Type B pancreatic cell (in vitro differentiated cells): ENCODE data around the gene MRPL23. TPM values are rescaled to one million over a fixed set of nuclear protein-coding genes. Genes with fewer than 3 reads are reported as not detected.

ENCODE experiments used
- DNase-seq: peaks from one replicate; pipeline ENCODE4 v3.0.0; 2021; ENCODE audit warnings: mixed read lengths; ENCODE audit not compliant: unreplicated experiment; ENCODE audit errors: extremely low spot score
- H3K27ac Mint-ChIP-seq: 2 replicates; pipeline ENCODE4 v1.8.0; 2021; ENCODE audit warnings: mild to moderate bottlenecking, mixed read lengths
- H3K27me3 Mint-ChIP-seq: 2 replicates; pipeline ENCODE4 v1.8.0; 2021; ENCODE audit warnings: mixed read lengths
- H3K36me3 Mint-ChIP-seq: 2 replicates; pipeline ENCODE4 v1.8.0; 2021; ENCODE audit warnings: mixed read lengths
- H3K4me1 Mint-ChIP-seq: one replicate; pipeline ENCODE4 v1.8.0; 2021; ENCODE audit warnings: mixed read lengths; ENCODE audit not compliant: unreplicated experiment
- H3K4me3 Mint-ChIP-seq: 2 replicates; pipeline ENCODE4 v1.8.0; 2021; ENCODE audit warnings: mild to moderate bottlenecking, mixed read lengths
- H3K9me3 Mint-ChIP-seq: 2 replicates; pipeline ENCODE4 v1.8.0; 2021; ENCODE audit warnings: mixed read lengths
- total RNA-seq: library from RNA; stranded (reverse); gene quantifications from 2 replicates; pipeline ENCODE4 v1.2.1, GENCODE V29; 2021; ENCODE audit warnings: low replicate concordance
- TF ChIP-seq, protein P1 (sequence below): fragments of 200-600 bp; sonication (generic); conservative IDR thresholded peaks from 2 replicates; pipeline ENCODE4 v1.5.0; 2021; ENCODE audit warnings: antibody characterized with exemption, mild to moderate bottlenecking

The MRPL23 gene
- total RNA-seq, 1 donor from 2014 or later: 46.1 TPM

DNA sequence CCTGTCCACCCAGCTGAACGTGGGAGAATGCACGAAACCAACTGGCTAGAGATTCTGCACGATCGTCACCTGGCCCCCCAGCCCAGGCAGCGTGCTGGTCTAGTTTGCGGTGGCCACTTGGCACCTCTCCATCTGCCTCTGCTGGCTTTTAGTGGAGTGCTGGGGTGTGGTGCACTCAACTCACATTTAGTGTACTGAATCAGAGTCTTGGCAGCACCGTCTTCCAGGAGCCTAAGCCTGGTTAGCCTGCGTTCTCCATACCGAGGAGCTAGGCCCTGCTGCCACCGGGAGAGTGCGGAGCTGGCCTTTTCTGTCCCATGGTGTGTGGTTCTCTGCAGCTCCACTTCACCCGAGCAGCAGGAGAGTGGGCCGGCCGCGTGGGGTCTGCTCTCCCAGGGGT, 2.8 kb downstream of the MRPL23 start:
- Mint-ChIP-seq H3K27ac (no peak overlapping the region), H3K9me3 (no peaks in the 10 kb centered on the region), H3K4me1 (no peaks in the 10 kb centered on the region), H3K36me3 (no peaks in the 10 kb centered on the region), H3K4me3 (no peak overlapping the region), H3K27me3 (no peaks in the 10 kb centered on the region)
- DNase-seq: no peak
- TF ChIP-seq, protein P1, sequence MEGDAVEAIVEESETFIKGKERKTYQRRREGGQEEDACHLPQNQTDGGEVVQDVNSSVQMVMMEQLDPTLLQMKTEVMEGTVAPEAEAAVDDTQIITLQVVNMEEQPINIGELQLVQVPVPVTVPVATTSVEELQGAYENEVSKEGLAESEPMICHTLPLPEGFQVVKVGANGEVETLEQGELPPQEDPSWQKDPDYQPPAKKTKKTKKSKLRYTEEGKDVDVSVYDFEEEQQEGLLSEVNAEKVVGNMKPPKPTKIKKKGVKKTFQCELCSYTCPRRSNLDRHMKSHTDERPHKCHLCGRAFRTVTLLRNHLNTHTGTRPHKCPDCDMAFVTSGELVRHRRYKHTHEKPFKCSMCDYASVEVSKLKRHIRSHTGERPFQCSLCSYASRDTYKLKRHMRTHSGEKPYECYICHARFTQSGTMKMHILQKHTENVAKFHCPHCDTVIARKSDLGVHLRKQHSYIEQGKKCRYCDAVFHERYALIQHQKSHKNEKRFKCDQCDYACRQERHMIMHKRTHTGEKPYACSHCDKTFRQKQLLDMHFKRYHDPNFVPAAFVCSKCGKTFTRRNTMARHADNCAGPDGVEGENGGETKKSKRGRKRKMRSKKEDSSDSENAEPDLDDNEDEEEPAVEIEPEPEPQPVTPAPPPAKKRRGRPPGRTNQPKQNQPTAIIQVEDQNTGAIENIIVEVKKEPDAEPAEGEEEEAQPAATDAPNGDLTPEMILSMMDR: no peak

DNA sequence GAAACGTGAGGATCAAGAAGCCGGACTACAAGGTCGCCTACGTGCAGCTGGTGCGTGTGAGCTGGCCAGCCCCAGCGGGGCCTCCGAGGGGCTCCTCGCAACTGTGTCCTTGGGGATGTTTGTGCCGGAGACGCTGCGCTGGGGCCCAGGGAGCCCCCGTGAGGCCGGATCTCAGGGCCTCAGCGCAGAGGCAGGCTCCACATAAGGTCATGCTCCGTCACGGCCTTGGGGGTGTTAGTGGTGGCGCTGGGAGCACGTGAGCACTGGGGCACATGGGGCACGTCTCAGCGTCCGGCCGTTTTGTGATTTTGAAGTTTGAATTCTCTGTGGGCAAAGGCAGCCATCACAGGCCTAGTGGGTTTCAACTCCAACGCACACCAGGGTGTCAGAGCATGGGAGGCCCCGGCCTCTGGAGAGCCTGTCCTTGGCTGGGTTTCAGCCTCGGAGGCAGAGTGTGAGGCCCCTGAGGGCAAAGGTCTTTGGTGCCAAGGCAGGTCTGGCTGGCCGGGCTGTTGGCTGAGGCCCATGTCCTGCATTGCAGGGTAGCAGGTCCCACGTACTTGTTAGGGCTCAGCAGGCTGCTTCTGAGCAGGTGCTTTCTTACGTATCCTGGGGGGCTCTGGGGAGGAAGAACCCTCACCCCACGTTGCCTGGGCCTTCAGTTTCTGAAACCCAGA, 5.8 kb downstream of the MRPL23 start:
- Mint-ChIP-seq H3K27ac (no peak overlapping the region), H3K4me3 (no peak overlapping the region), H3K4me1 (no peaks in the 10 kb centered on the region), H3K27me3 (no peaks in the 10 kb centered on the region), H3K9me3 (no peaks in the 10 kb centered on the region), H3K36me3 (no peaks in the 10 kb centered on the region)
- TF ChIP-seq, protein P1: no peak
- DNase-seq: no peak

DNA sequence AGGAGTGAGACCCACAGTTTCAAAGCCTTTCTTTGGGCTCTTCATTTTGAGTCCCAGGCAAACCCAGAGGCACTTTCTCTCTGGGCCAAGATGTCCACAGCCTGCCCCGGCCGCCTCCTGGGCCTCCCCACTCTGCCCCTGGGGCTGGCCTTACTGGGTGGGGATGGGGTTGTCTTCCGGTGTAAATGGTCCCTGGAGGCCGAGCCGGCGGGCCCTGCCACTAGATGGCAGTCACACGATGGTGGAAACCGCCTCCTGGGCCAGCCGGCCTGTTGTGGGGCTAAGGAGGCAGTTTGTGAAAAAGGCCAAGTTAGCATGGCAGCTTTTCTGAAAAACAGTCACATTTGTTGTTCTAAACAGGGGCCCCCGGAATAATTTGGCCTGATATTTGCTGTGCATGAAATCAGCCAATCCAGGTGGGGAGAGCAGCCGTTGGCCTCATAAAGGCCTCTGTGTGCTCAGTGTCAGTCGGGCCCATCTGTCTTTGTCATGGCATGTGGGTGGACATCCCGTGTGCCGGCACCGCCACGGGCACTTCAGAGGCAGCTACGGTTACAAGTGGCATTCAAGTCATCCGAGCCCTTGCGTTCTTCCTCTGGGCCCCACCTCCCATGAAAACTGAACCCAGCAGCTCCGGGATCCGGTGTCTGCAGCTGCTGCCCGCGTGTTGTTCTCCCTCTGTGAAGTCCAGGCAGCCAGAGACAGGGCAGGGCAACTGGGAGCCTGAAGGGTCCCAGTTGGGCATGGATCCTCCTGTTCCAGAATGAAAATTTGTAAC, 6.5 kb downstream of the MRPL23 start:
- H3K9me3 Mint-ChIP-seq: no peaks in the 10 kb centered on the region
- TF ChIP-seq, protein P1: no peak
- H3K4me1 Mint-ChIP-seq: no peaks in the 10 kb centered on the region
- no peak overlapping the region for H3K27ac Mint-ChIP-seq
- no peaks in the 10 kb centered on the region for H3K36me3 Mint-ChIP-seq
- no peak for DNase-seq
- no peak overlapping the region for H3K4me3 Mint-ChIP-seq
- H3K27me3 Mint-ChIP-seq: no peaks in the 10 kb centered on the region

DNA sequence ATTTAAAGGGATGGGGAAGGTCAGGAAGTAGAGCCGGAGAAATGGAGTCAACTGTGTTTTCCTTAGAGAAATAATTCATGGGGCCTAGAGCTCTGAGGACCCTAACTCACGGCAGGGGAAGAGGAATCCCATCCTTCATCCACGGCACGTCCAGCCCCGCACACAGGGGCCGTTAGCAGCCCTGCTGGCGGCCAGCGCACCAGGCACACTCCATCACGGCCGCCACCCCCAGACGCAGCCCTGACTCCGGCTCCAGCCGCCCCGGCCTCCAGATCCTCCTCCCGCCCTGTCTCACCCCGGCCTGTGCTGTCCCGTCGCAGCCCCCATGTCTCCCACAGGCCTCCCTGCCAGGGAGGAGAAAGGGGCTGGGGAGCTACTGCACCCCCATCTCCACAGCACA, 11.2 kb downstream of the MRPL23 start:
- TF ChIP-seq, protein P1: no peak
- no peak overlapping the region for H3K27ac Mint-ChIP-seq

DNA sequence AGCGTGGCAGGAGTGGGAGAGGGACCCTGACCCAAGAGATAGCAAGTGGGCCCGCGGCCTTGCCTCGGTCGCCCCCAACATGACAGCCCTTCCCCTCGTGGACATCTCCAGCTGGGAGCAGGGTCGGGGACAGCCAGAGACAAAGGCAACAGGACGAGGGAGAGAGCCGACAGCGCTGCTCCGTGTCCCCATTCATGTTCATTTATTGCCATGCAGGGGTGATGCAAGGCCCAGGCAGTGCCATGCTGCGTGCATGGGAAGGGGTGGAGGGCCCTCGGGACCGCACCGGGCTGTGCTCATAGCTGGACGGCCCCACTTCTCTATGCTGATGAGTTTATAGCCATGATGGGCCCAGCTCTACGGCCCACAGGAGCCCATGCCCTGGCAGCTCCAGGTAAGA, 12.7 kb downstream of the MRPL23 start:
- DNase-seq: no peak
- Mint-ChIP-seq H3K27ac (no peak overlapping the region), H3K9me3 (no peaks in the 10 kb centered on the region), H3K4me1 (no peaks in the 10 kb centered on the region), H3K4me3 (no peak overlapping the region), H3K27me3 (no peaks in the 10 kb centered on the region), H3K36me3 (no peaks in the 10 kb centered on the region)
- TF ChIP-seq, protein P1: no peak

More for the DNA sequence above, 11.2 kb downstream of the MRPL23 start:
- DNase-seq: no peak
- Mint-ChIP-seq H3K4me1 (no peaks in the 10 kb centered on the region), H3K36me3 (no peaks in the 10 kb centered on the region), H3K4me3 (no peak overlapping the region), H3K27me3 (no peaks in the 10 kb centered on the region), H3K9me3 (no peaks in the 10 kb centered on the region)
